Measurements from ENCODE around the gene PFKL.

The PFKL gene

GRCh38 chr21:44314128-44314527, 14.3 kb downstream of the PFKL start:
- no peak for TF ChIP-seq CTCF (IDR thresholded peaks at IDR 0.05)

- no peak for TF ChIP-seq CTCF (IDR thresholded peaks at IDR 0.05)
Measured at GRCh38 chr21:44314561-44314960, 14.7 kb downstream of the PFKL start.

GRCh38 chr21:44315691-44316203, 15.9 kb downstream of the PFKL start:
- no peak for TF ChIP-seq CTCF (IDR thresholded peaks at IDR 0.05)

- TF ChIP-seq CTCF (IDR thresholded peaks at IDR 0.05), result no peak
Measured at GRCh38 chr21:44316277-44316900, 16.5 kb downstream of the PFKL start.

- TF ChIP-seq CTCF (IDR thresholded peaks at IDR 0.05), result no peak
Measured at GRCh38 chr21:44317241-44317782, 17.5 kb downstream of the PFKL start.

GRCh38 chr21:44317871-44318270, 18.0 kb downstream of the PFKL start:
- TF ChIP-seq CTCF (IDR thresholded peaks at IDR 0.05), result no peak

GRCh38 chr21:44318489-44319285, 18.8 kb downstream of the PFKL start:
- TF ChIP-seq CTCF (IDR thresholded peaks at IDR 0.05), result no peak

Data from LNCAP (cell line).